ENCODE results near the gene RPP30.

DNA sequence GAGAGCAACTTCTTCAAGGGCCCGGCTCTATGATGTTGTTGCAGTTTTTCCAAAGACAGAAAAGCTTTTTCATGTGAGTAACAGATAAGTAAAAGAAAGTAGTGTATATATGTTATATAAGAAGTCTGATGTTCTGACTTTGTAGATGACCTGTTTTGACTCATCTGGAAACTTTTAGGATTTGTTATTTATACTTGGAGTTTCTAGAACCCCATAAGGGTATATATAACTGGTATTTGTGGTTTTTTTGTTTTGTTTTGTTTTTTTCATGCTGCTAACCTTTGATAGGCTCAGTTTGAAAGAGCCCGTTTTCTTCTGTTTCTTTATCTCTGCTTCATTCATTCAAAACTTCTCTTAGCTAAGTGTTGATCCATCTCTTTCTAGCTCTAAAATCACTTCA lies 7.3 kb downstream of the RPP30 start:
- TF ChIP-seq, protein P1, sequence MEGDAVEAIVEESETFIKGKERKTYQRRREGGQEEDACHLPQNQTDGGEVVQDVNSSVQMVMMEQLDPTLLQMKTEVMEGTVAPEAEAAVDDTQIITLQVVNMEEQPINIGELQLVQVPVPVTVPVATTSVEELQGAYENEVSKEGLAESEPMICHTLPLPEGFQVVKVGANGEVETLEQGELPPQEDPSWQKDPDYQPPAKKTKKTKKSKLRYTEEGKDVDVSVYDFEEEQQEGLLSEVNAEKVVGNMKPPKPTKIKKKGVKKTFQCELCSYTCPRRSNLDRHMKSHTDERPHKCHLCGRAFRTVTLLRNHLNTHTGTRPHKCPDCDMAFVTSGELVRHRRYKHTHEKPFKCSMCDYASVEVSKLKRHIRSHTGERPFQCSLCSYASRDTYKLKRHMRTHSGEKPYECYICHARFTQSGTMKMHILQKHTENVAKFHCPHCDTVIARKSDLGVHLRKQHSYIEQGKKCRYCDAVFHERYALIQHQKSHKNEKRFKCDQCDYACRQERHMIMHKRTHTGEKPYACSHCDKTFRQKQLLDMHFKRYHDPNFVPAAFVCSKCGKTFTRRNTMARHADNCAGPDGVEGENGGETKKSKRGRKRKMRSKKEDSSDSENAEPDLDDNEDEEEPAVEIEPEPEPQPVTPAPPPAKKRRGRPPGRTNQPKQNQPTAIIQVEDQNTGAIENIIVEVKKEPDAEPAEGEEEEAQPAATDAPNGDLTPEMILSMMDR (conservative IDR thresholded peaks at IDR 0.05; ENCODE audit: low read depth in 2 of 2): no peak
- TF ChIP-seq, protein P2, sequence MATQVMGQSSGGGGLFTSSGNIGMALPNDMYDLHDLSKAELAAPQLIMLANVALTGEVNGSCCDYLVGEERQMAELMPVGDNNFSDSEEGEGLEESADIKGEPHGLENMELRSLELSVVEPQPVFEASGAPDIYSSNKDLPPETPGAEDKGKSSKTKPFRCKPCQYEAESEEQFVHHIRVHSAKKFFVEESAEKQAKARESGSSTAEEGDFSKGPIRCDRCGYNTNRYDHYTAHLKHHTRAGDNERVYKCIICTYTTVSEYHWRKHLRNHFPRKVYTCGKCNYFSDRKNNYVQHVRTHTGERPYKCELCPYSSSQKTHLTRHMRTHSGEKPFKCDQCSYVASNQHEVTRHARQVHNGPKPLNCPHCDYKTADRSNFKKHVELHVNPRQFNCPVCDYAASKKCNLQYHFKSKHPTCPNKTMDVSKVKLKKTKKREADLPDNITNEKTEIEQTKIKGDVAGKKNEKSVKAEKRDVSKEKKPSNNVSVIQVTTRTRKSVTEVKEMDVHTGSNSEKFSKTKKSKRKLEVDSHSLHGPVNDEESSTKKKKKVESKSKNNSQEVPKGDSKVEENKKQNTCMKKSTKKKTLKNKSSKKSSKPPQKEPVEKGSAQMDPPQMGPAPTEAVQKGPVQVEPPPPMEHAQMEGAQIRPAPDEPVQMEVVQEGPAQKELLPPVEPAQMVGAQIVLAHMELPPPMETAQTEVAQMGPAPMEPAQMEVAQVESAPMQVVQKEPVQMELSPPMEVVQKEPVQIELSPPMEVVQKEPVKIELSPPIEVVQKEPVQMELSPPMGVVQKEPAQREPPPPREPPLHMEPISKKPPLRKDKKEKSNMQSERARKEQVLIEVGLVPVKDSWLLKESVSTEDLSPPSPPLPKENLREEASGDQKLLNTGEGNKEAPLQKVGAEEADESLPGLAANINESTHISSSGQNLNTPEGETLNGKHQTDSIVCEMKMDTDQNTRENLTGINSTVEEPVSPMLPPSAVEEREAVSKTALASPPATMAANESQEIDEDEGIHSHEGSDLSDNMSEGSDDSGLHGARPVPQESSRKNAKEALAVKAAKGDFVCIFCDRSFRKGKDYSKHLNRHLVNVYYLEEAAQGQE (IDR thresholded peaks at IDR 0.05; ENCODE audit: unreplicated experiment): no peak
- TF ChIP-seq CREB1 (CRISPR knock-in tag; IDR thresholded peaks at IDR 0.05; ENCODE audit: low read depth) (no peak), NANOG (IDR thresholded peaks at IDR 0.05; ENCODE audit: borderline replicate concordance) (no peak), POLR2AphosphoS5 (IDR thresholded peaks at IDR 0.05; ENCODE audit: low read depth) (no peak), EZH2phosphoT487 (IDR thresholded peaks at IDR 0.05; ENCODE audit: unreplicated experiment) (no peak)

Measured in GM23338 (cell line).